CD14-positive monocyte (primary cell): ENCODE results near the gene ANGPTL3. TPM values are rescaled to one million over a fixed set of nuclear protein-coding genes. Genes with fewer than 3 reads are reported as not detected.

ENCODE experiments used
- DNase-seq, 3 donors: peaks; one replicate each; pipeline ENCODE4 v3.0.0-alpha.2; 2011 to 2022
- H2AFZ ChIP-seq: 2 replicates; pipeline ENCODE4 v1.6.0; 2012; ENCODE audit warnings: mild to moderate bottlenecking, low read depth, low read length, inconsistent platforms; ENCODE audit not compliant: insufficient read depth, poor library complexity, severe bottlenecking
- H3K27ac ChIP-seq, 2 donors: 1 replicate in 1 of 2; 2 replicates in 1 of 2; pipeline ENCODE4 v1.5.1; 2012 to 2013; ENCODE audit warnings: low read length in 2 of 2, control low read depth in 1 of 2, inconsistent platforms in 1 of 2, low read depth in 1 of 2, mild to moderate bottlenecking in 1 of 2
- H3K27me3 ChIP-seq, 2 donors: one replicate each; pipeline versions ENCODE4 v1.6.0 to v1.6.1; 2011 to 2013; ENCODE audit warnings: low read length in 2 of 2; ENCODE audit not compliant: control insufficient read depth in 2 of 2, insufficient read depth in 2 of 2
- H3K36me3 ChIP-seq, 2 donors: replicated peaks in 1 of 2; 1 replicate in 1 of 2; 2 replicates in 1 of 2; pipeline versions ENCODE4 v1.5.1 to v1.6.1; 2012 to 2013; ENCODE audit warnings: low read length in 2 of 2, control low read depth in 1 of 2, inconsistent platforms in 1 of 2, mild to moderate bottlenecking in 1 of 2; ENCODE audit not compliant: insufficient read depth in 2 of 2, control insufficient read depth in 1 of 2
- H3K4me1 ChIP-seq, 2 donors: 1 replicate in 1 of 2; 2 replicates in 1 of 2; pipeline versions ENCODE4 v1.5.1 to v1.6.1; 2012 to 2013; ENCODE audit warnings: low read length in 2 of 2, control low read depth in 1 of 2, inconsistent platforms in 1 of 2, mild to moderate bottlenecking in 1 of 2, moderate library complexity in 1 of 2; ENCODE audit not compliant: insufficient read depth in 2 of 2, control insufficient read depth in 1 of 2
- H3K4me2 ChIP-seq: replicated peaks from 2 replicates; pipeline ENCODE3; 2012; ENCODE audit warnings: low read length, moderate library complexity, mild to moderate bottlenecking; ENCODE audit not compliant: poor library complexity, severe bottlenecking; ENCODE audit errors: extremely low read depth
- H3K4me3 ChIP-seq, 3 experiments: fragments of 200-600 bp in 1 of 3; sonication (generic) in 1 of 3; replicated peaks in 1 of 3; 1 replicate in 2 of 3; 2 replicates in 1 of 3; pipeline ENCODE4 v1.5.1; 2011 to 2013; ENCODE audit warnings: low read length in 3 of 3, mild to moderate bottlenecking in 3 of 3, control low read depth in 2 of 3, low read depth in 2 of 3, inconsistent platforms in 1 of 3, moderate library complexity in 1 of 3
- H3K79me2 ChIP-seq: 2 replicates; pipeline ENCODE4 v1.6.0; 2012; ENCODE audit warnings: mild to moderate bottlenecking, control low read depth, inconsistent platforms, low read length, moderate library complexity; ENCODE audit not compliant: insufficient read depth
- H3K9ac ChIP-seq: 2 replicates; pipeline ENCODE4 v1.6.0; 2017; ENCODE audit warnings: low read length, mild to moderate bottlenecking; ENCODE audit not compliant: insufficient read depth, poor library complexity, severe bottlenecking
- H3K9me3 ChIP-seq, 2 donors: replicated peaks in 1 of 2; 1 replicate in 1 of 2; 2 replicates in 1 of 2; pipeline versions ENCODE4 v1.5.1 to v1.6.1; 2012 to 2013; ENCODE audit warnings: low read length in 2 of 2, control low read depth in 1 of 2; ENCODE audit not compliant: control insufficient read depth in 1 of 2, insufficient read depth in 1 of 2
- H4K20me1 ChIP-seq: 2 replicates; pipeline ENCODE4 v1.6.0; 2012; ENCODE audit warnings: mild to moderate bottlenecking, low read length, control low read depth, moderate library complexity; ENCODE audit not compliant: insufficient read depth
- H3K27ac Mint-ChIP-seq, 7 donors: one replicate each; pipeline ENCODE4 v1.8.0; 2020; ENCODE audit warnings: mild to moderate bottlenecking in 7 of 7, mixed read lengths in 7 of 7, moderate library complexity in 6 of 7, inconsistent platforms in 2 of 7
- H3K27me3 Mint-ChIP-seq, 3 donors: one replicate each; pipeline ENCODE4 v1.8.0; 2021 to 2022; ENCODE audit warnings: low read depth in 3 of 3, mild to moderate bottlenecking in 3 of 3, mixed read lengths in 3 of 3, moderate library complexity in 3 of 3, inconsistent platforms in 1 of 3
- H3K36me3 Mint-ChIP-seq, 2 donors: one replicate each; pipeline ENCODE4 v1.8.0; 2020; ENCODE audit warnings: mixed read lengths in 2 of 2, inconsistent platforms in 1 of 2, mild to moderate bottlenecking in 1 of 2
- H3K4me1 Mint-ChIP-seq: one replicate; pipeline ENCODE4 v1.8.0; 2020; ENCODE audit warnings: mild to moderate bottlenecking, mixed read lengths
- H3K4me3 Mint-ChIP-seq, 2 donors: one replicate each; pipeline ENCODE4 v1.8.0; 2020; ENCODE audit warnings: mild to moderate bottlenecking in 2 of 2, mixed read lengths in 2 of 2, moderate library complexity in 1 of 2
- H3K9me3 Mint-ChIP-seq, 7 donors: one replicate each; pipeline ENCODE4 v1.8.0; 2020 to 2022; ENCODE audit warnings: mixed read lengths in 7 of 7, mild to moderate bottlenecking in 6 of 7, moderate library complexity in 6 of 7, inconsistent platforms in 2 of 7
- CTCF ChIP-seq: fragments of 200-600 bp; IDR thresholded peaks from one replicate; pipeline ENCODE4 v1.8.0; 2022; ENCODE audit warnings: antibody characterized with exemption, mild to moderate bottlenecking
- WGBS: methylation state at CpG from one replicate; pipeline ENCODE4 v1.1.5; 2013; ENCODE audit warnings: missing lambda C conversion rate; ENCODE audit not compliant: insufficient coverage; 5-methylcytosine and 5-hydroxymethylcytosine counted together
- intact Hi-C, 2 donors: fragments of 100-400 bp; cut with micrococcal nuclease; formaldehyde crosslinking; loops; one replicate each; pipeline versions ENCODE4 v1.15.0 to v1.15.1; 2023
- polyA plus RNA-seq, 3 donors: library from polyadenylated mRNA; depleted of rRNA in 1 of 3; unstranded in 2 of 3; stranded (reverse) in 1 of 3; fragments of 300-500 nt in 2 of 3; fragments of >200 nt in 1 of 3; fragmentation: Illumina TruSeq in 2 of 3; gene quantifications; 1 replicate in 2 of 3; 2 replicates in 1 of 3; pipeline ENCODE4 v1.2.3, GENCODE V29; 2012 to 2021

Gene ANGPTL3
- polyA plus RNA-seq, 3 donors: not detected

- no peak overlapping the region for H3K27ac ChIP-seq
- WGBS: no CpG with 5 or more reads among the region's 2 CpGs
- H4K20me1 ChIP-seq: no peaks in the 10 kb centered on the region
- H3K9ac ChIP-seq: no peak overlapping the region
- H3K79me2 ChIP-seq: no peaks in the 10 kb centered on the region
- no peak overlapping the region for H2AFZ ChIP-seq
- Mint-ChIP-seq H3K27me3 (no peaks in the 10 kb centered on the region), H3K36me3 (peaks cover 0 to 6% of the 10 kb centered on the region in 2 donors), H3K27ac (no peak overlapping the region), H3K4me1 (no peaks in the 10 kb centered on the region), H3K9me3 (peaks cover 0 to 2% (median 0%) of the 10 kb centered on the region in 7 donors), H3K4me3 (no peak overlapping the region)
- intact Hi-C loops: no loop called here
- no peaks in the 10 kb centered on the region for H3K27me3 ChIP-seq
- no peak overlapping the region for H3K4me2 ChIP-seq
- H3K4me3 ChIP-seq: no peak overlapping the region
- no peaks in the 10 kb centered on the region for H3K9me3 ChIP-seq
- TF ChIP-seq CTCF: no peak
- DNase-seq: no peak
- no peaks in the 10 kb centered on the region for H3K36me3 ChIP-seq
- H3K4me1 ChIP-seq: no peaks in the 10 kb centered on the region
Observed at GRCh38 chr1:62593825-62594394, 3.4 kb upstream of the ANGPTL3 start.

GRCh38 chr1:62595647-62596046 is 1.7 kb upstream of the ANGPTL3 start:
- H3K9ac ChIP-seq: no peak overlapping the region
- no peaks in the 10 kb centered on the region for H3K9me3 ChIP-seq
- Mint-ChIP-seq H3K4me1 (no peaks in the 10 kb centered on the region), H3K27me3 (no peaks in the 10 kb centered on the region), H3K36me3 (peaks cover 0 to 2% of the 10 kb centered on the region in 2 donors), H3K27ac (no peak overlapping the region), H3K4me3 (no peak overlapping the region), H3K9me3 (peaks cover 0 to 2% (median 0%) of the 10 kb centered on the region in 7 donors)
- no peaks in the 10 kb centered on the region for H4K20me1 ChIP-seq
- no peak for TF ChIP-seq CTCF
- H3K27ac ChIP-seq: no peak overlapping the region
- no peak for DNase-seq
- no peak overlapping the region for H3K4me3 ChIP-seq
- no peaks in the 10 kb centered on the region for H3K79me2 ChIP-seq
- intact Hi-C loops: no loop called here
- no peaks in the 10 kb centered on the region for H3K36me3 ChIP-seq
- no peaks in the 10 kb centered on the region for H3K4me1 ChIP-seq
- no CpG with 5 or more reads among the region's 3 CpGs for WGBS
- H3K4me2 ChIP-seq: no peak overlapping the region
- H2AFZ ChIP-seq: no peak overlapping the region
- no peaks in the 10 kb centered on the region for H3K27me3 ChIP-seq
